Medulla oblongata (tissue), 1 donor: ENCODE results near the gene GRK3.
A peak's percentile ranks its signal among the peaks of the same experiment; 100 is the strongest.
"Not testable (repeated sequence)": the region's sequence is repeated elsewhere in the genome, so short reads cannot be mapped to it uniquely, and the experiment has no call there.

Experiments used
- DNase-seq: peaks from one replicate; pipeline ENCODE4 v3.0.0-alpha.2; 2015; ENCODE audit errors: extremely low spot score

Gene GRK3

GRCh38 chr22:25564320-25564978, at the start of gene GRK3:
Gene GRK3, plus strand, starts transcription at chr22:25564675. Its CDS starts 366 bp downstream, at chr22:25565041.
- DNase-seq, result peak; percentile 77

- no peak for DNase-seq
Measured at GRCh38 chr22:25518000-25518663, 46.3 kb upstream of the GRK3 start.

GRCh38 chr22:25525376-25525775, 39.1 kb upstream of the GRK3 start:
- no peak for DNase-seq

GRCh38 chr22:25525804-25526584, 38.5 kb upstream of the GRK3 start:
- not testable (repeated sequence) for DNase-seq

- not testable (repeated sequence) for DNase-seq
Measured at GRCh38 chr22:25527016-25527415, 37.5 kb upstream of the GRK3 start.

GRCh38 chr22:25528068-25528467, 36.4 kb upstream of the GRK3 start:
- not testable (repeated sequence) for DNase-seq

GRCh38 chr22:25529059-25529458, 35.4 kb upstream of the GRK3 start:
- DNase-seq, result not testable (repeated sequence)

- not testable (repeated sequence) for DNase-seq
Measured at GRCh38 chr22:25529541-25530137, 34.8 kb upstream of the GRK3 start.

GRCh38 chr22:25531677-25532076, 32.8 kb upstream of the GRK3 start:
- DNase-seq, result not testable (repeated sequence)

- no peak for DNase-seq
Measured at GRCh38 chr22:25534724-25535123, 29.8 kb upstream of the GRK3 start.

- peak; percentile 65 for DNase-seq
Measured at GRCh38 chr22:25536589-25536988, 27.9 kb upstream of the GRK3 start.

- DNase-seq, result peak; percentile 30
Measured at GRCh38 chr22:25540166-25540907, 24.1 kb upstream of the GRK3 start.

- no peak for DNase-seq
Measured at GRCh38 chr22:25540908-25541660, 23.4 kb upstream of the GRK3 start.

GRCh38 chr22:25542191-25542590, 22.3 kb upstream of the GRK3 start:
- DNase-seq, result no peak

GRCh38 chr22:25542720-25543402, 21.6 kb upstream of the GRK3 start:
- no peak for DNase-seq

GRCh38 chr22:25545146-25545545, 19.3 kb upstream of the GRK3 start:
- no peak for DNase-seq

- no peak for DNase-seq
Measured at GRCh38 chr22:25545672-25546071, 18.8 kb upstream of the GRK3 start.

- no peak for DNase-seq
Measured at GRCh38 chr22:25546242-25546641, 18.2 kb upstream of the GRK3 start.

- no peak for DNase-seq
Measured at GRCh38 chr22:25546751-25547150, 17.7 kb upstream of the GRK3 start.

- DNase-seq, result no peak
Measured at GRCh38 chr22:25548866-25549464, 15.5 kb upstream of the GRK3 start.
